Endothelial cell of umbilical vein (primary cell): Measurements from ENCODE around the gene TRIM29.

Source experiments
- CTCF ChIP-seq, 2 donors: IDR thresholded peaks; 1 replicate in 1 of 2; 2 replicates in 1 of 2; pipeline ENCODE4 v1.5.1; 2011; ENCODE audit warnings: low read length in 2 of 2, mild to moderate bottlenecking in 2 of 2, moderate library complexity in 2 of 2, control low read depth in 1 of 2, inconsistent platforms in 1 of 2, low read depth in 1 of 2; ENCODE audit not compliant: insufficient read depth in 1 of 2; ENCODE audit errors: extremely low read depth in 1 of 2
- EZH2 ChIP-seq: IDR thresholded peaks from 2 replicates; pipeline ENCODE4 v1.6.1; 2012; ENCODE audit warnings: borderline replicate concordance, low read depth, mild to moderate bottlenecking, moderate library complexity, low read length, inconsistent platforms; ENCODE audit not compliant: severe bottlenecking
- FOS ChIP-seq: IDR thresholded peaks from 2 replicates; pipeline ENCODE4 v1.6.1; 2011; ENCODE audit warnings: mild to moderate bottlenecking, low read length, moderate library complexity, borderline replicate concordance; ENCODE audit not compliant: insufficient read depth
- POLR2A ChIP-seq: IDR thresholded peaks from 2 replicates; pipeline ENCODE4 v1.6.1; 2012; ENCODE audit warnings: low read depth, mild to moderate bottlenecking, control low read depth, low read length
- POLR2AphosphoS5 ChIP-seq: IDR thresholded peaks from 2 replicates; pipeline ENCODE4 v1.6.1; 2012; ENCODE audit warnings: low read depth, mild to moderate bottlenecking, control low read depth, low read length, moderate library complexity; ENCODE audit not compliant: insufficient read depth

- TF ChIP-seq POLR2A (no peak), POLR2AphosphoS5 (no peak), EZH2 (no peak), CTCF (IDR thresholded peaks at IDR 0.05; ENCODE audit: extremely low read depth in 1 of 2, insufficient read depth in 1 of 2, low read depth in 1 of 2, low read length in 2 of 2) (no peak), FOS (no peak)
Measured at GRCh38 chr11:120097721-120098385, 40.1 kb downstream of the TRIM29 start.
